ENCODE data around the gene LRTM2.

GRCh38 chr12:1844223-1844622, 23.9 kb downstream of the LRTM2 start:
- TF ChIP-seq POLR2A (IDR thresholded peaks at IDR 0.05) = no peak
- TF ChIP-seq CTCF (IDR thresholded peaks at IDR 0.05) = no peak
